Sciatic nerve (tissue), 1 donor: ENCODE measurements around the gene IGSF1. TPM values are rescaled to one million over a fixed set of nuclear protein-coding genes. Genes with fewer than 3 reads are reported as not detected.

Experiments
- total RNA-seq: library from RNA; stranded (reverse); fragmentation: NEBNext Ultra II Directional; extraction: Animal tissue kit (Norgen Biotek cat#: 25700); gene quantifications from one replicate; pipeline ENCODE4 v1.2.1, GENCODE V29; 2021
- donor health status: DM: no; HTN: no; CAD: no.

Gene IGSF1
- total RNA-seq, 1 donor from 2014 or later: 18.2 TPM

Other genes with a start within 250 kb of the IGSF1 start
- gene ARHGAP36, start 231.0 kb downstream of the IGSF1 start, total RNA-seq: not detected